ENCODE measurements around the gene TOR3A. TPM values are rescaled to one million over a fixed set of nuclear protein-coding genes. Genes with fewer than 3 reads are reported as not detected.

TOR3A gene
- total and polyA plus RNA-seq, 2 of the 13 experiments (the other 11 are each of a cell fraction or from before 2014, with no cell fraction given), result 14.7 to 28.4 TPM

DNA sequence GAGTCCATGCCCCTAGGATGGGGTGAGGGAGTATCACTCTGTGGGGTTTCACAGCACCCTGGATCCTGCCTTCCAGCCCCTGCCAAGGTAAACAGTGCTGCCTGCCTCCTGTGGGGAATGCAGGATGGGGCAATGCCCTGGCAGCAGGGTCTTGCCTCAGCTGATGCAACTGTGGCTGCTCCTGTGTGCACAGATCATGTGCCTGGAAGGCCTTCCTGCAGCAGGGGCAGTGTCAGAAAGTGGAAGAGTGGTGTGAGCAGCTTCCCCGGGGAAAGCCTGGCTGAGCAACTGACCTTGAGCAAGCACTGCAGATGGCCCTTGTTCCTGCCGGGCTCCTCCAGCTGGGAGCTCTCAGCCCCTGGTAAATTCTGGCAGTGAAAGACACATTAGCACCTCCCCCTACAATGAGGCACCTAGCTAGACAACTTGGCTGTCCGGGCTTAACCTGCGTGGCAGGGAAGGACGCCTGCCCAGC is 9.9 kb downstream of the TOR3A start (continued):
- TF ChIP-seq, protein P1, sequence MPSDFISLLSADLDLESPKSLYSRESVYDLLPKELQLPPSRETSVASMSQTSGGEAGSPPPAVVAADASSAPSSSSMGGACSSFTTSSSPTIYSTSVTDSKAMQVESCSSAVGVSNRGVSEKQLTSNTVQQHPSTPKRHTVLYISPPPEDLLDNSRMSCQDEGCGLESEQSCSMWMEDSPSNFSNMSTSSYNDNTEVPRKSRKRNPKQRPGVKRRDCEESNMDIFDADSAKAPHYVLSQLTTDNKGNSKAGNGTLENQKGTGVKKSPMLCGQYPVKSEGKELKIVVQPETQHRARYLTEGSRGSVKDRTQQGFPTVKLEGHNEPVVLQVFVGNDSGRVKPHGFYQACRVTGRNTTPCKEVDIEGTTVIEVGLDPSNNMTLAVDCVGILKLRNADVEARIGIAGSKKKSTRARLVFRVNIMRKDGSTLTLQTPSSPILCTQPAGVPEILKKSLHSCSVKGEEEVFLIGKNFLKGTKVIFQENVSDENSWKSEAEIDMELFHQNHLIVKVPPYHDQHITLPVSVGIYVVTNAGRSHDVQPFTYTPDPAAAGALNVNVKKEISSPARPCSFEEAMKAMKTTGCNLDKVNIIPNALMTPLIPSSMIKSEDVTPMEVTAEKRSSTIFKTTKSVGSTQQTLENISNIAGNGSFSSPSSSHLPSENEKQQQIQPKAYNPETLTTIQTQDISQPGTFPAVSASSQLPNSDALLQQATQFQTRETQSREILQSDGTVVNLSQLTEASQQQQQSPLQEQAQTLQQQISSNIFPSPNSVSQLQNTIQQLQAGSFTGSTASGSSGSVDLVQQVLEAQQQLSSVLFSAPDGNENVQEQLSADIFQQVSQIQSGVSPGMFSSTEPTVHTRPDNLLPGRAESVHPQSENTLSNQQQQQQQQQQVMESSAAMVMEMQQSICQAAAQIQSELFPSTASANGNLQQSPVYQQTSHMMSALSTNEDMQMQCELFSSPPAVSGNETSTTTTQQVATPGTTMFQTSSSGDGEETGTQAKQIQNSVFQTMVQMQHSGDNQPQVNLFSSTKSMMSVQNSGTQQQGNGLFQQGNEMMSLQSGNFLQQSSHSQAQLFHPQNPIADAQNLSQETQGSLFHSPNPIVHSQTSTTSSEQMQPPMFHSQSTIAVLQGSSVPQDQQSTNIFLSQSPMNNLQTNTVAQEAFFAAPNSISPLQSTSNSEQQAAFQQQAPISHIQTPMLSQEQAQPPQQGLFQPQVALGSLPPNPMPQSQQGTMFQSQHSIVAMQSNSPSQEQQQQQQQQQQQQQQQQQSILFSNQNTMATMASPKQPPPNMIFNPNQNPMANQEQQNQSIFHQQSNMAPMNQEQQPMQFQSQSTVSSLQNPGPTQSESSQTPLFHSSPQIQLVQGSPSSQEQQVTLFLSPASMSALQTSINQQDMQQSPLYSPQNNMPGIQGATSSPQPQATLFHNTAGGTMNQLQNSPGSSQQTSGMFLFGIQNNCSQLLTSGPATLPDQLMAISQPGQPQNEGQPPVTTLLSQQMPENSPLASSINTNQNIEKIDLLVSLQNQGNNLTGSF (CRISPR knock-in tag; IDR thresholded peaks at IDR 0.05), result no peak
- TF ChIP-seq PHF8 (CRISPR knock-in tag; IDR thresholded peaks at IDR 0.05) (no peak), HOXD1 (CRISPR knock-in tag; IDR thresholded peaks at IDR 0.05) (no peak), FIP1L1 (IDR thresholded peaks at IDR 0.05; ENCODE audit: borderline replicate concordance, insufficient read depth, low read depth, low read length) (no peak), ZFYVE20 (CRISPR knock-in tag; IDR thresholded peaks at IDR 0.05; ENCODE audit: borderline replicate concordance, low read depth) (no peak), RFXAP (CRISPR knock-in tag; IDR thresholded peaks at IDR 0.05; ENCODE audit: borderline replicate concordance) (no peak), ZSCAN30 (CRISPR knock-in tag; IDR thresholded peaks at IDR 0.05) (no peak), ZNF557 (CRISPR knock-in tag; IDR thresholded peaks at IDR 0.05) (no peak), XRCC5 (optimal IDR thresholded peaks at IDR 0.05; ENCODE audit: low read length) (no peak), NFIC (IDR thresholded peaks at IDR 0.05; ENCODE audit: low read length) (no peak), SIX4 (CRISPR knock-in tag; IDR thresholded peaks at IDR 0.05) (no peak), ZKSCAN8 (CRISPR knock-in tag; IDR thresholded peaks at IDR 0.05; ENCODE audit: borderline replicate concordance) (no peak), ZNF556 (CRISPR knock-in tag; IDR thresholded peaks at IDR 0.05; ENCODE audit: borderline replicate concordance) (no peak), SRSF1 (optimal IDR thresholded peaks at IDR 0.05; ENCODE audit: low read depth, low read length) (no peak), GABPA (IDR thresholded peaks at IDR 0.05; ENCODE audit: low read depth, low read length) (no peak), GABPA (CRISPR knock-in tag; IDR thresholded peaks at IDR 0.05; ENCODE audit: low read depth) (no peak), SMARCE1 (IDR thresholded peaks at IDR 0.05; ENCODE audit: borderline replicate concordance) (no peak), ZNF75D (CRISPR knock-in tag; IDR thresholded peaks at IDR 0.05; ENCODE audit: borderline replicate concordance) (no peak), ELF3 (CRISPR knock-in tag; IDR thresholded peaks at IDR 0.05) (0 out of 2 replicates have a peak, but pooled peaks have one; percentile 48), NKX3-1 (CRISPR knock-in tag; IDR thresholded peaks at IDR 0.05) (no peak), PRMT3 (CRISPR knock-in tag; IDR thresholded peaks at IDR 0.05; ENCODE audit: borderline replicate concordance, low read depth) (no peak), GPN1 (CRISPR knock-in tag; IDR thresholded peaks at IDR 0.05; ENCODE audit: borderline replicate concordance) (no peak), ZNF746 (CRISPR knock-in tag; IDR thresholded peaks at IDR 0.05) (no peak), PRDM15 (CRISPR knock-in tag; IDR thresholded peaks at IDR 0.05) (no peak), ZNF292 (CRISPR knock-in tag; IDR thresholded peaks at IDR 0.05; ENCODE audit: borderline replicate concordance, low read depth) (peak; percentile 69; the same call in 1 of the 2 replicates)

Data from HepG2 (cell line).